IMR-90 (cell line): ENCODE data around the gene RAB12. TPM values are rescaled to one million over a fixed set of nuclear protein-coding genes. Genes with fewer than 3 reads are reported as not detected.

Source experiments
- ATAC-seq: fragments of 200-7000 bp; cut with Tn5 transposase; 2 replicates; pipeline ENCODE4 v1.9.1; 2020; ENCODE audit warnings: low read depth, mild to moderate bottlenecking, moderate library complexity
- BruUV-seq: library from RNA; stranded (reverse); fragments of 400-500 nt; replicated peaks from 2 replicates; lab custom pipeline; 2021; lab: Mats Ljungman, UMichigan
- CTCF ChIA-PET: fragments of 300-600 bp; formaldehyde crosslinking; extraction: SDS; loops from one replicate; lab custom pipeline; 2021; ENCODE audit warnings: antibody characterized with exemption; lab: Yijun Ruan, JAX
- POLR2A ChIA-PET: fragments of 300-600 bp; sonication (Branson Sonifier 250); formaldehyde crosslinking; loops from one replicate; lab custom pipeline; 2022; ENCODE audit warnings: antibody characterized with exemption; ENCODE audit not compliant: unreplicated experiment; lab: Charles Lee
- DNase-seq: peaks from one replicate; pipeline ENCODE4 v3.0.0; 2013
- H2AFZ ChIP-seq: replicated peaks from 2 replicates; pipeline ENCODE3; 2013; ENCODE audit warnings: low read length, mild to moderate bottlenecking; ENCODE audit not compliant: poor library complexity
- H2AK5ac ChIP-seq: 2 replicates; pipeline ENCODE4 v1.6.1; 2013; ENCODE audit warnings: low read depth, low read length, inconsistent platforms
- H2AK9ac ChIP-seq: replicated peaks from 2 replicates; pipeline ENCODE3; 2013; ENCODE audit warnings: mild to moderate bottlenecking, low read depth, low read length, moderate library complexity; ENCODE audit not compliant: poor library complexity
- H2BK120ac ChIP-seq: 2 replicates; pipeline ENCODE4 v1.6.1; 2013; ENCODE audit warnings: low read depth, low read length, inconsistent platforms
- H2BK15ac ChIP-seq: 3 replicates; pipeline ENCODE4 v1.6.1; 2013; ENCODE audit warnings: low read depth, low read length, inconsistent platforms
- H2BK20ac ChIP-seq: 2 replicates; pipeline ENCODE4 v1.6.1; 2013; ENCODE audit warnings: low read depth, mild to moderate bottlenecking, inconsistent platforms, low read length, moderate library complexity
- H2BK5ac ChIP-seq: 2 replicates; pipeline ENCODE4 v1.6.1; 2013; ENCODE audit warnings: mild to moderate bottlenecking, low read depth, low read length, inconsistent platforms; ENCODE audit not compliant: poor library complexity, severe bottlenecking
- H3K14ac ChIP-seq: replicated peaks from 2 replicates; pipeline ENCODE4 v1.6.1; 2013; ENCODE audit warnings: low read depth, low read length, inconsistent platforms
- H3K18ac ChIP-seq: 2 replicates; pipeline ENCODE4 v1.6.1; 2013; ENCODE audit warnings: low read depth, low read length, control low read depth
- H3K23ac ChIP-seq: 2 replicates; pipeline ENCODE4 v1.6.1; 2013; ENCODE audit warnings: low read depth, low read length, inconsistent platforms
- H3K27ac ChIP-seq: 2 replicates; pipeline ENCODE4 v1.5.1; 2013; ENCODE audit warnings: mild to moderate bottlenecking, control low read depth, low read length; ENCODE audit not compliant: insufficient read depth
- H3K27me3 ChIP-seq: 2 replicates; pipeline ENCODE4 v1.6.1; 2013; ENCODE audit warnings: low read length; ENCODE audit not compliant: control insufficient read depth, insufficient read depth
- H3K36me3 ChIP-seq: 2 replicates; pipeline ENCODE4 v1.6.1; 2013; ENCODE audit warnings: low read length, mixed read lengths; ENCODE audit not compliant: control insufficient read depth, insufficient read depth
- H3K4ac ChIP-seq: 2 replicates; pipeline ENCODE4 v1.6.1; 2013; ENCODE audit warnings: low read depth, low read length, inconsistent platforms
- H3K4me1 ChIP-seq: 2 replicates; pipeline ENCODE4 v1.6.1; 2013; ENCODE audit warnings: low read length, mixed read lengths; ENCODE audit not compliant: control insufficient read depth, insufficient read depth
- H3K4me2 ChIP-seq: 2 replicates; pipeline ENCODE4 v1.6.1; 2013; ENCODE audit warnings: low read depth, mild to moderate bottlenecking, control low read depth, low read length, moderate library complexity
- H3K4me3 ChIP-seq: 2 replicates; pipeline ENCODE4 v1.5.1; 2013; ENCODE audit warnings: low read depth, mild to moderate bottlenecking, control low read depth, low read length, moderate library complexity; ENCODE audit not compliant: insufficient read depth
- H3K56ac ChIP-seq: 2 replicates; pipeline ENCODE4 v1.6.1; 2013; ENCODE audit warnings: low read length, inconsistent platforms; ENCODE audit not compliant: insufficient read depth; ENCODE audit errors: extremely low read depth
- H3K79me1 ChIP-seq, 2 experiments: 2 replicates each; pipeline ENCODE4 v1.6.1; 2013; ENCODE audit warnings: low read length in 2 of 2, inconsistent platforms in 1 of 2, low read depth in 1 of 2
- H3K9ac ChIP-seq: 2 replicates; pipeline ENCODE4 v1.6.1; 2013; ENCODE audit warnings: low read depth, low read length, control low read depth
- H3K9me1 ChIP-seq: 2 replicates; pipeline ENCODE4 v1.6.1; 2013; ENCODE audit warnings: low read length, inconsistent platforms; ENCODE audit not compliant: insufficient read depth
- H3K9me3 ChIP-seq: 2 replicates; pipeline ENCODE4 v1.6.1; 2013; ENCODE audit warnings: low read length; ENCODE audit not compliant: control insufficient read depth, insufficient read depth
- H4K20me1 ChIP-seq: 2 replicates; pipeline ENCODE4 v1.6.1; 2013; ENCODE audit warnings: low read length, inconsistent platforms; ENCODE audit not compliant: insufficient read depth
- H4K5ac ChIP-seq: 2 replicates; pipeline ENCODE4 v1.6.1; 2013; ENCODE audit warnings: mild to moderate bottlenecking, low read depth, low read length, control low read depth
- H4K8ac ChIP-seq, 2 experiments: 2 replicates each; pipeline ENCODE4 v1.6.1; 2013; ENCODE audit warnings: low read depth in 2 of 2, low read length in 2 of 2, control low read depth in 1 of 2, inconsistent platforms in 1 of 2
- H4K91ac ChIP-seq: 2 replicates; pipeline ENCODE4 v1.6.1; 2013; ENCODE audit warnings: low read depth, low read length, inconsistent platforms; ENCODE audit not compliant: insufficient read depth
- CHD1 ChIP-seq: IDR thresholded peaks from 2 replicates; pipeline ENCODE4 v1.6.1; 2012; ENCODE audit warnings: low read depth, low read length, improper control_type of control experiment
- FOS ChIP-seq: fragments of 150-350 bp; IDR thresholded peaks from 2 replicates; pipeline ENCODE4 v1.6.1; 2016; ENCODE audit warnings: low read depth, low read length
- MAFK ChIP-seq: IDR thresholded peaks from 2 replicates; pipeline ENCODE4 v1.6.1; 2012; ENCODE audit warnings: low read depth, low read length, improper control_type of control experiment
- MAZ ChIP-seq: IDR thresholded peaks from 2 replicates; pipeline ENCODE4 v1.6.1; 2012; ENCODE audit warnings: low read depth, mild to moderate bottlenecking, low read length, improper control_type of control experiment, moderate library complexity, borderline replicate concordance
- MXI1 ChIP-seq: IDR thresholded peaks from 2 replicates; pipeline ENCODE4 v1.6.1; 2012; ENCODE audit warnings: low read depth, mild to moderate bottlenecking, low read length, moderate library complexity, borderline replicate concordance
- NFE2L2 ChIP-seq: fragments of 150-350 bp; IDR thresholded peaks from 2 replicates; pipeline ENCODE4 v1.6.1; 2016; ENCODE audit warnings: low read depth, mild to moderate bottlenecking, low read length
- POLR2A ChIP-seq: IDR thresholded peaks from 2 replicates; pipeline ENCODE4 v1.6.1; 2012; ENCODE audit warnings: mild to moderate bottlenecking, low read depth, low read length
- RAD21 ChIP-seq: IDR thresholded peaks from 2 replicates; pipeline ENCODE4 v1.6.1; 2012; ENCODE audit warnings: low read length, improper control_type of control experiment
- RCOR1 ChIP-seq: IDR thresholded peaks from 2 replicates; pipeline ENCODE4 v1.6.1; 2012; ENCODE audit warnings: mild to moderate bottlenecking, low read length, improper control_type of control experiment; ENCODE audit not compliant: insufficient replicate concordance
- RFX5 ChIP-seq: IDR thresholded peaks from 2 replicates; pipeline ENCODE4 v1.8.0; 2012; ENCODE audit warnings: low read depth, mild to moderate bottlenecking, low read length, moderate library complexity
- SMC3 ChIP-seq: fragments of 150-350 bp; IDR thresholded peaks from 2 replicates; pipeline ENCODE4 v1.6.1; 2016; ENCODE audit warnings: low read depth, mild to moderate bottlenecking, antibody characterized with exemption, low read length, moderate library complexity
- WGBS, 2 experiments: methylation state at CpG; one replicate each; pipeline versions ENCODE4 v1.1.5 to v1.1.7; 2013; ENCODE audit warnings: missing lambda C conversion rate in 2 of 2; ENCODE audit not compliant: insufficient read length in 1 of 2; ENCODE audit errors: extremely low coverage in 2 of 2; 5-methylcytosine and 5-hydroxymethylcytosine counted together
- dilution Hi-C: fragments of 300-500 bp; cut with HindIII; formaldehyde crosslinking; loops from one replicate; pipeline ENCODE4 v1.14.3; 2018; ENCODE audit warnings: low sequenced_read_pairs; ENCODE audit not compliant: unreplicated experiment
- in situ Hi-C: fragments of 300-500 bp; cut with MboI; formaldehyde crosslinking; loops from 3 replicates; pipeline ENCODE4 v1.14.3; 2019; ENCODE audit warnings: low sequenced_read_pairs, inconsistent platforms, mixed read lengths
- intact Hi-C: fragments of 100-400 bp; cut with micrococcal nuclease; formaldehyde crosslinking; loops from 2 replicates; pipeline ENCODE4 v1.10.0; 2022
- polyA plus RNA-seq, 3 experiments: library from polyadenylated mRNA; depleted of rRNA; stranded (reverse); fragments of >200 nt; gene quantifications; 2 replicates each; pipeline ENCODE4 v1.2.3, GENCODE V29; 2012; ENCODE audit warnings: low replicate concordance in 1 of 3
- total RNA-seq: library from RNA; depleted of rRNA; stranded (reverse); fragments of >200 nt; gene quantifications from 2 replicates; pipeline ENCODE4 v1.2.3, GENCODE V29; 2012
- TF ChIP-seq, protein P1 (sequence below): fragments of 150-350 bp; IDR thresholded peaks from 2 replicates; pipeline ENCODE4 v1.6.1; 2016; ENCODE audit warnings: low read depth, mild to moderate bottlenecking, low read length, moderate library complexity, borderline replicate concordance
- TF ChIP-seq, protein P2 (sequence below): conservative IDR thresholded peaks from 2 replicates; pipeline ENCODE4 v1.5.1; 2012; ENCODE audit warnings: mild to moderate bottlenecking, low read depth, low read length, improper control_type of control experiment

The RAB12 gene
- total and polyA plus RNA-seq, 2 of the 4 experiments (the other 2 are of a cell fraction): 14.9 to 19.2 TPM

DNA sequence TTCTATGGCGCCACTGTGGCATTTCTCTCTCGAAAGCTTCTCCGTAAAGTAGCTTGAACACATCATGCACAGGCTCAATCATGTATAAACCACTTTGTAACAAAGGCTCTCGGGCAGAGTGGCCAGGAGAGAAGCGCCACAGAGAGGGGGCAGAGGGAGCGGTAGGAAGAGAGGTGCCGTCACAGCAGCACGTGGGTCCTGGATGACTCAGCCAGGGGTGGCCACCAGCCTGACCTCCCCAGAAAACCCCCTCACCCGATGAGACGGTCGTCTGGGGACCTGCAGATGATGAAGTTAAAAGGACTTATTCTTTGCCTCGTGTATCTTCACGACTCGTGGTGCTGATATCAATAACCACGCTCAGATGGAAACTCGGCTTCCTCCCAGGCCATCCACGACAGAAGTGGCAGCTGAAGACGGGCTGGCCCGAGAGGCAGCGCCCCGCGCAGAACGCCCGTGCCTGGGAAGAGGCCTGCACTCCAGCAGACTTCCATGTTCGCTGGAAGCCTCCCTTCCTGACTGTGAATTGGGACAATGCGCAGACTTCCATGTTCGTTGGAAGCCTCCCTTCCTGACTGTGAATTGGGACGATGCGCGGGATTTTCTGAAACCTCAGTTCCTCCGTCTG lies 49.7 kb downstream of the RAB12 start:
- Histone ChIP-seq H3K27me3 (no peaks in the 10 kb centered on the region; the same call in 1 of the 2 replicates), H3K79me1 (no peaks in the 10 kb centered on the region), H2BK20ac (no peak overlapping the region), H3K27ac (no peak overlapping the region), H3K36me3 (no peaks in the 10 kb centered on the region), H2BK5ac (no peak overlapping the region), H3K4me2 (no peak overlapping the region), H3K14ac (no peak overlapping the region), H3K56ac (no peak overlapping the region), H3K4me1 (peaks cover 10% of the 10 kb centered on the region), H4K20me1 (no peaks in the 10 kb centered on the region), H4K5ac (no peak overlapping the region), H2BK15ac (no peak overlapping the region), H2AK9ac (no peak overlapping the region), H3K9me3 (no peaks in the 10 kb centered on the region), H2AK5ac (no peak overlapping the region), H3K23ac (no peak overlapping the region), H4K91ac (no peak overlapping the region), H3K9ac (no peak overlapping the region), H2AFZ (no peak overlapping the region), H4K8ac (no peak overlapping the region), H3K18ac (no peak overlapping the region), H3K4me3 (no peak overlapping the region), H2BK120ac (no peak overlapping the region; the same call in 1 of the 2 replicates), H3K4ac (no peak overlapping the region; the same call in 1 of the 2 replicates), H3K9me1 (peaks cover 7% of the 10 kb centered on the region)
- DNase-seq (no peak), ATAC-seq (no peak)
- dilution Hi-C loops: no loop called here
- no peak for TF ChIP-seq POLR2A
- no peak for TF ChIP-seq CHD1
- TF ChIP-seq NFE2L2: no peak
- TF ChIP-seq, protein P1, sequence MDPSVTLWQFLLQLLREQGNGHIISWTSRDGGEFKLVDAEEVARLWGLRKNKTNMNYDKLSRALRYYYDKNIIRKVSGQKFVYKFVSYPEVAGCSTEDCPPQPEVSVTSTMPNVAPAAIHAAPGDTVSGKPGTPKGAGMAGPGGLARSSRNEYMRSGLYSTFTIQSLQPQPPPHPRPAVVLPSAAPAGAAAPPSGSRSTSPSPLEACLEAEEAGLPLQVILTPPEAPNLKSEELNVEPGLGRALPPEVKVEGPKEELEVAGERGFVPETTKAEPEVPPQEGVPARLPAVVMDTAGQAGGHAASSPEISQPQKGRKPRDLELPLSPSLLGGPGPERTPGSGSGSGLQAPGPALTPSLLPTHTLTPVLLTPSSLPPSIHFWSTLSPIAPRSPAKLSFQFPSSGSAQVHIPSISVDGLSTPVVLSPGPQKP: no peak
- TF ChIP-seq RFX5: no peak
- no peak for TF ChIP-seq MXI1
- no peak for TF ChIP-seq SMC3
- no peak for TF ChIP-seq MAZ
- TF ChIP-seq FOS: no peak
- no peak for TF ChIP-seq RAD21
- TF ChIP-seq, protein P2, sequence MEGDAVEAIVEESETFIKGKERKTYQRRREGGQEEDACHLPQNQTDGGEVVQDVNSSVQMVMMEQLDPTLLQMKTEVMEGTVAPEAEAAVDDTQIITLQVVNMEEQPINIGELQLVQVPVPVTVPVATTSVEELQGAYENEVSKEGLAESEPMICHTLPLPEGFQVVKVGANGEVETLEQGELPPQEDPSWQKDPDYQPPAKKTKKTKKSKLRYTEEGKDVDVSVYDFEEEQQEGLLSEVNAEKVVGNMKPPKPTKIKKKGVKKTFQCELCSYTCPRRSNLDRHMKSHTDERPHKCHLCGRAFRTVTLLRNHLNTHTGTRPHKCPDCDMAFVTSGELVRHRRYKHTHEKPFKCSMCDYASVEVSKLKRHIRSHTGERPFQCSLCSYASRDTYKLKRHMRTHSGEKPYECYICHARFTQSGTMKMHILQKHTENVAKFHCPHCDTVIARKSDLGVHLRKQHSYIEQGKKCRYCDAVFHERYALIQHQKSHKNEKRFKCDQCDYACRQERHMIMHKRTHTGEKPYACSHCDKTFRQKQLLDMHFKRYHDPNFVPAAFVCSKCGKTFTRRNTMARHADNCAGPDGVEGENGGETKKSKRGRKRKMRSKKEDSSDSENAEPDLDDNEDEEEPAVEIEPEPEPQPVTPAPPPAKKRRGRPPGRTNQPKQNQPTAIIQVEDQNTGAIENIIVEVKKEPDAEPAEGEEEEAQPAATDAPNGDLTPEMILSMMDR: no peak
- TF ChIP-seq RCOR1: no peak
- TF ChIP-seq MAFK: no peak
- in situ Hi-C loops: loop anchor here (5.0 kb wide), 1 partner anchor 328 kb away; no protein-coding TSS in a partner anchor
- intact Hi-C loops: loop anchor here (10.0 kb wide), 1 partner anchor 146 kb away; no protein-coding TSS in a partner anchor
- no TSS peak for BruUV-seq
- WGBS, 2 experiments: 92% methylated on average over 14 of the region's 31 CpGs; no CpG with 5 or more reads in 1 of the 2 experiments
- CTCF ChIA-PET: no interaction called here
- POLR2A ChIA-PET: no interaction called here
